SK-N-SH treated with all-trans-retinoic acid at 6 μM for 48 hours (cell line): ENCODE measurements around the gene ABI1.

Source experiments
- ATAC-seq: fragments of 200-7000 bp; cut with Tn5 transposase; 3 replicates; pipeline ENCODE4 v1.9.1; 2020; ENCODE audit warnings: mild to moderate bottlenecking, moderate library complexity
- ARNTL ChIP-seq: fragments of 450-650 bp; formaldehyde crosslinking; IDR thresholded peaks from 2 replicates; pipeline ENCODE4 v1.5.0; 2020; ENCODE audit warnings: low read depth, mild to moderate bottlenecking, moderate library complexity, borderline replicate concordance
- BACH2 ChIP-seq: fragments of 250-450 bp; sonication (Bioruptor Pico); IDR thresholded peaks from 2 replicates; pipeline ENCODE4 v1.9.0; 2021; ENCODE audit warnings: mild to moderate bottlenecking, borderline replicate concordance
- CSDC2 ChIP-seq: fragments of 250-450 bp; sonication (Bioruptor Pico); IDR thresholded peaks from 2 replicates; pipeline ENCODE4 v1.5.0; 2020; ENCODE audit warnings: mild to moderate bottlenecking, moderate library complexity
- ESRRG ChIP-seq: fragments of 250-450 bp; sonication (Bioruptor Pico); IDR thresholded peaks from 2 replicates; pipeline ENCODE4 v1.6.1; 2021; ENCODE audit warnings: mild to moderate bottlenecking
- GLIS3 ChIP-seq: fragments of 250-450 bp; sonication (Bioruptor Pico); IDR thresholded peaks from 2 replicates; pipeline ENCODE4 v1.5.0; 2020; ENCODE audit warnings: mild to moderate bottlenecking, moderate library complexity
- PPARA ChIP-seq: fragments of 250-450 bp; sonication (Bioruptor Pico); IDR thresholded peaks from 2 replicates; pipeline ENCODE4 v1.5.0; 2020; ENCODE audit warnings: mild to moderate bottlenecking, borderline replicate concordance
- RARB ChIP-seq: fragments of 250-450 bp; sonication (Bioruptor Pico); IDR thresholded peaks from 2 replicates; pipeline ENCODE4 v1.8.0; 2021; ENCODE audit warnings: mild to moderate bottlenecking, moderate library complexity
- SNAI2 ChIP-seq: fragments of 250-450 bp; sonication (Bioruptor Pico); IDR thresholded peaks from 2 replicates; pipeline ENCODE4 v1.5.0; 2020; ENCODE audit warnings: mild to moderate bottlenecking, moderate library complexity
- TCF4 ChIP-seq: fragments of 250-450 bp; sonication (Bioruptor Pico); IDR thresholded peaks from 2 replicates; pipeline ENCODE4 v1.8.0; 2021; ENCODE audit warnings: mild to moderate bottlenecking, moderate library complexity, borderline replicate concordance
- ZFP3 ChIP-seq: fragments of 250-450 bp; sonication (Bioruptor Pico); IDR thresholded peaks from 2 replicates; pipeline ENCODE4 v1.5.0; 2020; ENCODE audit warnings: mild to moderate bottlenecking, moderate library complexity
- ZFP30 ChIP-seq: fragments of 450-650 bp; formaldehyde crosslinking; IDR thresholded peaks from 2 replicates; pipeline ENCODE4 v1.5.0; 2022; ENCODE audit warnings: mild to moderate bottlenecking, moderate library complexity
- ZNF565 ChIP-seq: fragments of 450-650 bp; formaldehyde crosslinking; conservative IDR thresholded peaks from 2 replicates; pipeline ENCODE4 v1.5.0; 2020; ENCODE audit warnings: low read depth, mild to moderate bottlenecking, moderate library complexity
- ZNF70 ChIP-seq: fragments of 450-650 bp; formaldehyde crosslinking; IDR thresholded peaks from 2 replicates; pipeline ENCODE4 v1.5.0; 2020; ENCODE audit warnings: mild to moderate bottlenecking, moderate library complexity
- ZNF8 ChIP-seq: fragments of 450-650 bp; formaldehyde crosslinking; IDR thresholded peaks from 2 replicates; pipeline ENCODE4 v1.5.0; 2020; ENCODE audit warnings: mild to moderate bottlenecking, moderate library complexity
- TF ChIP-seq, protein P1 (sequence below): fragments of 250-450 bp; sonication (Bioruptor Pico); IDR thresholded peaks from 2 replicates; pipeline ENCODE4 v1.8.0; 2021; ENCODE audit warnings: low read depth, mild to moderate bottlenecking, moderate library complexity, borderline replicate concordance
- TF ChIP-seq, protein P2 (sequence below): fragments of 250-450 bp; sonication (Bioruptor Pico); IDR thresholded peaks from 2 replicates; pipeline ENCODE4 v1.8.0; 2020; ENCODE audit warnings: mild to moderate bottlenecking, moderate library complexity, borderline replicate concordance
- TF ChIP-seq, protein P3 (sequence below): fragments of 250-450 bp; sonication (Bioruptor Pico); IDR thresholded peaks from 2 replicates; pipeline ENCODE4 v1.5.1; 2021; ENCODE audit warnings: mild to moderate bottlenecking, moderate library complexity
- TF ChIP-seq, protein P4 (sequence below): fragments of 250-450 bp; sonication (Bioruptor Pico); IDR thresholded peaks from 2 replicates; pipeline ENCODE4 v1.5.0; 2020; ENCODE audit warnings: mild to moderate bottlenecking, moderate library complexity
- TF ChIP-seq, protein P5 (sequence below): fragments of 250-450 bp; sonication (Bioruptor Pico); IDR thresholded peaks from 2 replicates; pipeline ENCODE4 v1.5.1; 2020; ENCODE audit warnings: low read depth, mild to moderate bottlenecking, moderate library complexity

ABI1 gene

DNA sequence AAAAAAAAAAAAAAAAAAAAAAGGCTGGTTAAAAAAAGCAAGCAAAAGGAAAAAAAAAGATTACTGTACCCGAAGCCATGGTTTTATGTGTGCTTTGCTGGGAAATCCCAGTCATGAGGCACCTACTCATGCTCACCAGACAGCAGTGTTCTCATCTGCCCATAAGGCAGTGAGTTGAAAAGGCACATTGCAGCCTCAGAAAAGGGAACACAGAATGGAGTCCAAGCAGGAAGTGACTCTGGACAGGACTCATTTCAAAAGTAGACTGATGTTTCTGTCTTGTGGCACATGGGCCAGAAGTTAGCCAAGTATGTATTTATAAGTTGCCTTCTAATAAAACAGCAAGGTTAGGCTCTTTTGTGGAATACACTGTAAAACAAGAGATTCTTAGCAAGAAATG, 123.0 kb downstream of the ABI1 start:
- ATAC-seq, result no peak
- TF ChIP-seq ZFP3 (CRISPR knock-in tag), result no peak
- TF ChIP-seq, protein P1, sequence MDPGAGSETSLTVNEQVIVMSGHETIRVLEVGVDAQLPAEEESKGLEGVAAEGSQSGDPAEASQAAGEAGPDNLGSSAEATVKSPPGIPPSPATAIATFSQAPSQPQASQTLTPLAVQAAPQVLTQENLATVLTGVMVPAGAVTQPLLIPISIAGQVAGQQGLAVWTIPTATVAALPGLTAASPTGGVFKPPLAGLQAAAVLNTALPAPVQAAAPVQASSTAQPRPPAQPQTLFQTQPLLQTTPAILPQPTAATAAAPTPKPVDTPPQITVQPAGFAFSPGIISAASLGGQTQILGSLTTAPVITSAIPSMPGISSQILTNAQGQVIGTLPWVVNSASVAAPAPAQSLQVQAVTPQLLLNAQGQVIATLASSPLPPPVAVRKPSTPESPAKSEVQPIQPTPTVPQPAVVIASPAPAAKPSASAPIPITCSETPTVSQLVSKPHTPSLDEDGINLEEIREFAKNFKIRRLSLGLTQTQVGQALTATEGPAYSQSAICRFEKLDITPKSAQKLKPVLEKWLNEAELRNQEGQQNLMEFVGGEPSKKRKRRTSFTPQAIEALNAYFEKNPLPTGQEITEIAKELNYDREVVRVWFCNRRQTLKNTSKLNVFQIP (CRISPR knock-in tag), result no peak
- TF ChIP-seq TCF4 (CRISPR knock-in tag), result no peak
- TF ChIP-seq, protein P2, sequence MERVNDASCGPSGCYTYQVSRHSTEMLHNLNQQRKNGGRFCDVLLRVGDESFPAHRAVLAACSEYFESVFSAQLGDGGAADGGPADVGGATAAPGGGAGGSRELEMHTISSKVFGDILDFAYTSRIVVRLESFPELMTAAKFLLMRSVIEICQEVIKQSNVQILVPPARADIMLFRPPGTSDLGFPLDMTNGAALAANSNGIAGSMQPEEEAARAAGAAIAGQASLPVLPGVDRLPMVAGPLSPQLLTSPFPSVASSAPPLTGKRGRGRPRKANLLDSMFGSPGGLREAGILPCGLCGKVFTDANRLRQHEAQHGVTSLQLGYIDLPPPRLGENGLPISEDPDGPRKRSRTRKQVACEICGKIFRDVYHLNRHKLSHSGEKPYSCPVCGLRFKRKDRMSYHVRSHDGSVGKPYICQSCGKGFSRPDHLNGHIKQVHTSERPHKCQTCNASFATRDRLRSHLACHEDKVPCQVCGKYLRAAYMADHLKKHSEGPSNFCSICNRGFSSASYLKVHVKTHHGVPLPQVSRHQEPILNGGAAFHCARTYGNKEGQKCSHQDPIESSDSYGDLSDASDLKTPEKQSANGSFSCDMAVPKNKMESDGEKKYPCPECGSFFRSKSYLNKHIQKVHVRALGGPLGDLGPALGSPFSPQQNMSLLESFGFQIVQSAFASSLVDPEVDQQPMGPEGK (CRISPR knock-in tag), result no peak
- TF ChIP-seq, protein P3, sequence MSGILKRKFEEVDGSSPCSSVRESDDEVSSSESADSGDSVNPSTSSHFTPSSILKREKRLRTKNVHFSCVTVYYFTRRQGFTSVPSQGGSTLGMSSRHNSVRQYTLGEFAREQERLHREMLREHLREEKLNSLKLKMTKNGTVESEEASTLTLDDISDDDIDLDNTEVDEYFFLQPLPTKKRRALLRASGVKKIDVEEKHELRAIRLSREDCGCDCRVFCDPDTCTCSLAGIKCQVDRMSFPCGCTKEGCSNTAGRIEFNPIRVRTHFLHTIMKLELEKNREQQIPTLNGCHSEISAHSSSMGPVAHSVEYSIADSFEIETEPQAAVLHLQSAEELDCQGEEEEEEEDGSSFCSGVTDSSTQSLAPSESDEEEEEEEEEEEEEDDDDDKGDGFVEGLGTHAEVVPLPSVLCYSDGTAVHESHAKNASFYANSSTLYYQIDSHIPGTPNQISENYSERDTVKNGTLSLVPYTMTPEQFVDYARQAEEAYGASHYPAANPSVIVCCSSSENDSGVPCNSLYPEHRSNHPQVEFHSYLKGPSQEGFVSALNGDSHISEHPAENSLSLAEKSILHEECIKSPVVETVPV (CRISPR knock-in tag), result no peak
- TF ChIP-seq BACH2 (CRISPR knock-in tag), result no peak
- TF ChIP-seq, protein P4, sequence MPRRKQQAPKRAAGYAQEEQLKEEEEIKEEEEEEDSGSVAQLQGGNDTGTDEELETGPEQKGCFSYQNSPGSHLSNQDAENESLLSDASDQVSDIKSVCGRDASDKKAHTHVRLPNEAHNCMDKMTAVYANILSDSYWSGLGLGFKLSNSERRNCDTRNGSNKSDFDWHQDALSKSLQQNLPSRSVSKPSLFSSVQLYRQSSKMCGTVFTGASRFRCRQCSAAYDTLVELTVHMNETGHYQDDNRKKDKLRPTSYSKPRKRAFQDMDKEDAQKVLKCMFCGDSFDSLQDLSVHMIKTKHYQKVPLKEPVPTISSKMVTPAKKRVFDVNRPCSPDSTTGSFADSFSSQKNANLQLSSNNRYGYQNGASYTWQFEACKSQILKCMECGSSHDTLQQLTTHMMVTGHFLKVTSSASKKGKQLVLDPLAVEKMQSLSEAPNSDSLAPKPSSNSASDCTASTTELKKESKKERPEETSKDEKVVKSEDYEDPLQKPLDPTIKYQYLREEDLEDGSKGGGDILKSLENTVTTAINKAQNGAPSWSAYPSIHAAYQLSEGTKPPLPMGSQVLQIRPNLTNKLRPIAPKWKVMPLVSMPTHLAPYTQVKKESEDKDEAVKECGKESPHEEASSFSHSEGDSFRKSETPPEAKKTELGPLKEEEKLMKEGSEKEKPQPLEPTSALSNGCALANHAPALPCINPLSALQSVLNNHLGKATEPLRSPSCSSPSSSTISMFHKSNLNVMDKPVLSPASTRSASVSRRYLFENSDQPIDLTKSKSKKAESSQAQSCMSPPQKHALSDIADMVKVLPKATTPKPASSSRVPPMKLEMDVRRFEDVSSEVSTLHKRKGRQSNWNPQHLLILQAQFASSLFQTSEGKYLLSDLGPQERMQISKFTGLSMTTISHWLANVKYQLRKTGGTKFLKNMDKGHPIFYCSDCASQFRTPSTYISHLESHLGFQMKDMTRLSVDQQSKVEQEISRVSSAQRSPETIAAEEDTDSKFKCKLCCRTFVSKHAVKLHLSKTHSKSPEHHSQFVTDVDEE (CRISPR knock-in tag), result no peak
- TF ChIP-seq ZNF70 (CRISPR knock-in tag), result no peak
- no peak for TF ChIP-seq ZFP30 (CRISPR knock-in tag)
- TF ChIP-seq ZNF565, result no peak

DNA sequence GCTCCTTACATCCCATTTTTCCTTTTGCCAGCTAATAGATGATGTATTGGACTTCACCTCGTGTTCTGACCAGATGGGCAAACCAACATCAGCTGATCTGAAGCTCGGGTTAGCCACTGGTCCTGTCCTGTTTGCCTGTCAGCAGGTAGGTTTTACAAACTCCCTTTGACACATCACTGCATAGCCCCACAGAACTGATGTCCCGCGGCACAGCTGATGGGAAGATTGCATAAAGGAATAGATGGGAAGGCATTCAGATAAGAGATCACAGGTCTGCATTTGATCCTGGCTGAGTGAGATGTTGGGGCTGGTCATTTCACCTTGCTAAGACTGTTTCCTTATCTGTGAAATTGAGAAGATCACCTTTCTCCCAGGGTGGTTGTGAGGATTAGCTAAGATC, 125.3 kb downstream of the ABI1 start:
- TF ChIP-seq ESRRG (no peak), PPARA (CRISPR knock-in tag) (no peak), ZFP30 (CRISPR knock-in tag) (no peak), ZNF8 (CRISPR knock-in tag) (no peak), ZNF70 (CRISPR knock-in tag) (no peak), SNAI2 (CRISPR knock-in tag) (no peak), CSDC2 (CRISPR knock-in tag) (no peak), ARNTL (no peak), RARB (CRISPR knock-in tag) (no peak), GLIS3 (CRISPR knock-in tag) (no peak), TCF4 (CRISPR knock-in tag) (no peak)
- TF ChIP-seq, protein P1 (CRISPR knock-in tag), result no peak
- TF ChIP-seq, protein P4 (CRISPR knock-in tag), result no peak
- TF ChIP-seq, protein P3 (CRISPR knock-in tag), result no peak
- TF ChIP-seq, protein P5, sequence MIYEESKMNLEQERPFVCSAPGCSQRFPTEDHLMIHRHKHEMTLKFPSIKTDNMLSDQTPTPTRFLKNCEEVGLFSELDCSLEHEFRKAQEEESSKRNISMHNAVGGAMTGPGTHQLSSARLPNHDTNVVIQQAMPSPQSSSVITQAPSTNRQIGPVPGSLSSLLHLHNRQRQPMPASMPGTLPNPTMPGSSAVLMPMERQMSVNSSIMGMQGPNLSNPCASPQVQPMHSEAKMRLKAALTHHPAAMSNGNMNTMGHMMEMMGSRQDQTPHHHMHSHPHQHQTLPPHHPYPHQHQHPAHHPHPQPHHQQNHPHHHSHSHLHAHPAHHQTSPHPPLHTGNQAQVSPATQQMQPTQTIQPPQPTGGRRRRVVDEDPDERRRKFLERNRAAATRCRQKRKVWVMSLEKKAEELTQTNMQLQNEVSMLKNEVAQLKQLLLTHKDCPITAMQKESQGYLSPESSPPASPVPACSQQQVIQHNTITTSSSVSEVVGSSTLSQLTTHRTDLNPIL (CRISPR knock-in tag), result no peak
- ATAC-seq, result no peak
